Hepatocyte (in vitro differentiated cells): Measurements from ENCODE around the gene DNAJC1.

Experiments
- CTCF ChIP-seq: fragments of 200-600 bp; sonication (generic); IDR thresholded peaks from 2 replicates; pipeline ENCODE4 v1.5.1; 2016; ENCODE audit warnings: antibody characterized with exemption, mild to moderate bottlenecking; ENCODE audit not compliant: poor library complexity
- EZH2 ChIP-seq: fragments of 200-600 bp; sonication (generic); IDR thresholded peaks from 2 replicates; pipeline ENCODE4 v1.6.1; 2016; ENCODE audit warnings: antibody characterized with exemption, mild to moderate bottlenecking, borderline replicate concordance

- TF ChIP-seq CTCF (no peak), EZH2 (no peak)
Measured at GRCh38 chr10:21964983-21965665, 38.4 kb downstream of the DNAJC1 start.
